Lung (tissue), 12 donors: ENCODE results near the gene XK. TPM values are rescaled to one million over a fixed set of nuclear protein-coding genes. Genes with fewer than 3 reads are reported as not detected.

Source experiments
- ATAC-seq: fragments of 200-7000 bp; cut with Tn5 transposase; one replicate; pipeline ENCODE4 v1.9.1; 2020; ENCODE audit warnings: moderate number of reproducible peaks; ENCODE audit not compliant: insufficient read depth, low FRiP score
- DNase-seq, 3 donors: peaks; one replicate each; pipeline ENCODE4 v3.0.0-alpha.2; 2013 to 2017
- H3K27ac ChIP-seq, 2 donors: one replicate each; pipeline ENCODE4 v1.5.1; 2013; ENCODE audit warnings: mild to moderate bottlenecking in 2 of 2, moderate library complexity in 2 of 2, control low read depth in 1 of 2, inconsistent platforms in 1 of 2, low read depth in 1 of 2, low read length in 1 of 2
- H3K27me3 ChIP-seq, 3 donors: one replicate each; pipeline ENCODE4 v1.5.1; 2013; ENCODE audit warnings: low read length in 2 of 3; ENCODE audit not compliant: control insufficient read depth in 3 of 3, insufficient read depth in 3 of 3
- H3K36me3 ChIP-seq, 4 donors: one replicate each; pipeline ENCODE4 v1.5.1; 2013; ENCODE audit warnings: low read length in 4 of 4, mild to moderate bottlenecking in 1 of 4, moderate library complexity in 1 of 4; ENCODE audit not compliant: control insufficient read depth in 4 of 4, insufficient read depth in 4 of 4
- H3K4me1 ChIP-seq, 5 donors: one replicate each; pipeline ENCODE4 v1.5.1; 2013; ENCODE audit warnings: low read length in 5 of 5, mild to moderate bottlenecking in 2 of 5, moderate library complexity in 1 of 5; ENCODE audit not compliant: control insufficient read depth in 5 of 5, insufficient read depth in 5 of 5
- H3K4me3 ChIP-seq: one replicate; pipeline ENCODE4 v1.5.1; 2013; ENCODE audit warnings: mild to moderate bottlenecking, control low read depth, moderate library complexity
- H3K9ac ChIP-seq, 2 donors: one replicate each; pipeline ENCODE4 v1.5.1; 2013; ENCODE audit warnings: low read length in 2 of 2, control low read depth in 1 of 2; ENCODE audit not compliant: insufficient read depth in 1 of 2
- H3K9me3 ChIP-seq, 4 donors: one replicate each; pipeline ENCODE4 v1.5.1; 2013; ENCODE audit warnings: low read length in 3 of 4, mild to moderate bottlenecking in 1 of 4, moderate library complexity in 1 of 4; ENCODE audit not compliant: control insufficient read depth in 4 of 4, insufficient read depth in 3 of 4
- WGBS, 2 donors: extraction: QIAGEN DNeasy Blood & Tissue Kit; methylation state at CpG; one replicate each; pipeline ENCODE4 v1.1.7; 2013; 5-methylcytosine and 5-hydroxymethylcytosine counted together
- polyA plus RNA-seq, 2 donors: library from polyadenylated mRNA; stranded (reverse); fragments of 200-250 nt; gene quantifications; one replicate each; pipeline ENCODE4 v1.2.1, GENCODE V29; 2013
- total RNA-seq, 2 donors: library from RNA; depleted of rRNA in 1 of 2; stranded (reverse); fragments of >200 nt in 1 of 2; gene quantifications; one replicate each; pipeline ENCODE4 v1.2.1, GENCODE V29; 2014 to 2021
- TF ChIP-seq, protein P1 (sequence below): IDR thresholded peaks from 2 replicates; pipeline ENCODE4 v1.5.1; 2012; ENCODE audit warnings: mild to moderate bottlenecking; ENCODE audit errors: control extremely low read depth, extremely low read depth
- donor health status: control.
- donor health status: control.
- donor health status: Bipolar disorder and iron deficiency.
- donor health status: healthy.
- donor health status: DM: yes; HTN: yes; CAD: no.

The XK gene
- total and polyA plus RNA-seq, 4 donors = 0.86 to 7.3 (median 2.1) TPM

DNA sequence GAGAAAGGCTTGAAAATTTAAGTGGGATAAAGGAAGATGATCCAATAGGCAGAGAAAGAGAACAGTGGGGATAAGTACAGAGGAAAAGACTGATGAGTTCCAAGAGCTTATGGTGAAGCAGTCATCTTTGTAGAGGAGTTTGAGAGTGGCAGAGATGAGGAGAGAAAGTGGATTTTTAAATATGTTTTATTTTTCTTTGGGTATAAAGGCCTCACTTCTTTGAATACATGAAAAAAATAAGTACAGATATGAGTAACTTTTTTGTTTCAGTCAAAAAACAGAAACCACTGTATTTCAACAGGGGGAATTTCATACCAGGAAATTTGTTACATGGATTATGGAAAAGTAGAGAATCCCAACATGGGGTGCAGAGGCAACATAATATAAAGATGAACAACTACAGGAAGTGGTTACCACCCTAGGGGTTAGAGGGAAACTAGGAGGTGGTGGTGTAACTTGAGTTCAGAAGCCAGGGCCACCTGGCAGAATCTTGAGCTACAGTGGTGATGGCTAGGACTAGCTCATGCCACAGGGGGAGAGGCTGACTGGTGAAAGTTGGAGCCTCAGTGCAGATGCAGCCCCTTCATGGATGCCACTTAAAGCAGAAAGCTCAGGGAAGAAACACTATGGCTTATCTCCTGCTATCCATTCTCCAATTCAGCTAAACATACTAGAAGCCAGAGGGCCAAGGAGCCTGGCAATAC lies 90.8 kb downstream of the XK start:
- Histone ChIP-seq H3K27me3 (peaks cover 0 to 9% (median 2%) of the 10 kb centered on the region in 3 donors), H3K27ac (no peak overlapping the region), H3K4me3 (no peak overlapping the region), H3K9ac (no peak overlapping the region), H3K9me3 (peaks cover 0 to 2% (median 0%) of the 10 kb centered on the region in 4 donors), H3K36me3 (no peaks in the 10 kb centered on the region), H3K4me1 (no peaks in the 10 kb centered on the region)
- ATAC-seq (no peak), DNase-seq (no peak)
- TF ChIP-seq, protein P1, sequence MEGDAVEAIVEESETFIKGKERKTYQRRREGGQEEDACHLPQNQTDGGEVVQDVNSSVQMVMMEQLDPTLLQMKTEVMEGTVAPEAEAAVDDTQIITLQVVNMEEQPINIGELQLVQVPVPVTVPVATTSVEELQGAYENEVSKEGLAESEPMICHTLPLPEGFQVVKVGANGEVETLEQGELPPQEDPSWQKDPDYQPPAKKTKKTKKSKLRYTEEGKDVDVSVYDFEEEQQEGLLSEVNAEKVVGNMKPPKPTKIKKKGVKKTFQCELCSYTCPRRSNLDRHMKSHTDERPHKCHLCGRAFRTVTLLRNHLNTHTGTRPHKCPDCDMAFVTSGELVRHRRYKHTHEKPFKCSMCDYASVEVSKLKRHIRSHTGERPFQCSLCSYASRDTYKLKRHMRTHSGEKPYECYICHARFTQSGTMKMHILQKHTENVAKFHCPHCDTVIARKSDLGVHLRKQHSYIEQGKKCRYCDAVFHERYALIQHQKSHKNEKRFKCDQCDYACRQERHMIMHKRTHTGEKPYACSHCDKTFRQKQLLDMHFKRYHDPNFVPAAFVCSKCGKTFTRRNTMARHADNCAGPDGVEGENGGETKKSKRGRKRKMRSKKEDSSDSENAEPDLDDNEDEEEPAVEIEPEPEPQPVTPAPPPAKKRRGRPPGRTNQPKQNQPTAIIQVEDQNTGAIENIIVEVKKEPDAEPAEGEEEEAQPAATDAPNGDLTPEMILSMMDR = no peak

DNA sequence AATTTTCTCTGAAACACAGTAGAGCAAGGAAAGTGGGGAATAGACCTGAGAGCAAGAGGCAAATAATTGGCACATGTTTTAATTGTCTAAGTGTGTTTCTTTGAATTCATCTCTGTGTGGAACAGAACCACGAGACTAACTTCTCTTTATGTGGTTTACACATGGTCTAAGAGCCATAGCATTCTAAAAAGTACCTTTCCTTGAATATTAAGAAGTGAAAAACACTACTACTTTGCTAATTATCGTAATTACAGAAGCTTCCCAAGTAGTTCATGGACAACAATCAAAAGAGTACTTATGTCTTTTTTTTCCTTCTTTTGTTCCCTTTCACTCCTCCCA lies 91.4 kb downstream of the XK start:
- Histone ChIP-seq H3K4me1 (no peaks in the 10 kb centered on the region), H3K36me3 (no peaks in the 10 kb centered on the region), H3K4me3 (no peak overlapping the region), H3K27ac (no peak overlapping the region), H3K9me3 (peaks cover 0 to 2% (median 0%) of the 10 kb centered on the region in 4 donors), H3K27me3 (peaks cover 0 to 12% (median 6%) of the 10 kb centered on the region in 3 donors), H3K9ac (no peak overlapping the region)
- no peak for DNase-seq
- WGBS, 2 donors = 38 to 44% methylated on average over 2 of the region's 2 CpGs
- TF ChIP-seq, protein P1 = no peak
- ATAC-seq = no peak

DNA sequence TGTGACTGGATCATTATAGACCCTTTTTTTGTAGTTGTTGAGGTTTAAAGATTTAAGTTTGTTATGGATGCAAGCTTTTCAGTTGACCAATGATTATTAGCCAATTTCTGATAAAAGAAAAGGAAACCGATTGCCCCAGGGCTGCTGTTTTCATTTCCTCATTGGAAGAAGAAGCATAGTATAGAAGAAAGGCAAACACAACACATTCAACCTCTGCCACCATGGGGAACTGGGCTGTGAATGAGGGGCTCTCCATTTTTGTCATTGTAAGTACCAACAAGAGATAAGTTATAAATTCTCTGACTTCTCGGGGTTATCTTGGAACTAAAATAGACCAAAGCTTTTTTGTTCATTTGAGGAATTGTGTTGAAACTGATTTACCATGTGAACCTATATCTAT lies 94.3 kb downstream of the XK start, which contains the start of gene CYBB:
Gene CYBB (plus strand): TSS at position 203 of the 400 bp plus-strand sequence. CDS start 19 bp downstream, at position 222.
- WGBS, 2 donors = 27 to 58% methylated on average over 2 of the region's 2 CpGs
- no peak for ATAC-seq
- Histone ChIP-seq H3K27me3 (peaks cover 0 to 15% (median 10%) of the 10 kb centered on the region in 3 donors), H3K9ac (no peak within 1 kb of the TSS), H3K4me3 (no peak within 1 kb of the TSS), H3K36me3 (peaks cover 0 to 1% (median 0%) of the 10 kb centered on the region in 4 donors), H3K9me3 (peaks cover 0 to 2% (median 0%) of the 10 kb centered on the region in 4 donors), H3K4me1 (no peaks in the 10 kb centered on the region), H3K27ac (no peak within 1 kb of the TSS)
- DNase-seq = no peak
- TF ChIP-seq, protein P1 = no peak
